HCT116 (cell line): ENCODE results near the gene MAP7D1. TPM values are rescaled to one million over a fixed set of nuclear protein-coding genes. Genes with fewer than 3 reads are reported as not detected.

Source experiments
- ATAC-seq: fragments of 200-7000 bp; cut with Tn5 transposase; 2 replicates; pipeline ENCODE4 v1.9.1; 2020; ENCODE audit warnings: mild to moderate bottlenecking, moderate library complexity
- BruUV-seq: library from RNA; stranded (reverse); fragments of 400-500 nt; replicated peaks from 2 replicates; lab custom pipeline; 2021; lab: Mats Ljungman, UMichigan
- CTCF ChIA-PET: fragments of 300-600 bp; sonication (Branson Sonifier 250); formaldehyde crosslinking; loops from one replicate; lab custom pipeline; 2021; ENCODE audit warnings: antibody characterized with exemption; lab: Charles Lee
- POLR2A ChIA-PET: fragments of 300-600, 350-600 bp; sonication (Branson Sonifier 250); formaldehyde crosslinking; loops from one replicate; lab custom pipeline; 2021; ENCODE audit warnings: antibody characterized with exemption; lab: Charles Lee
- RAD21 ChIA-PET, 2 experiments: fragments of 300-600 bp; sonication (Branson Sonifier 250); formaldehyde crosslinking; loops; one replicate each; lab custom pipeline; 2023; ENCODE audit warnings: low total read pairs in 2 of 2; ENCODE audit not compliant: uncharacterized antibody in 2 of 2, unreplicated experiment in 2 of 2, low non-redundant PET in 1 of 2; lab: Charles Lee
- DNase-seq: peaks from one replicate; pipeline ENCODE4 v3.0.0-alpha.2; 2010; ENCODE audit warnings: low read depth, low spot score
- H2AFZ ChIP-seq: fragments of 200-600 bp; shearing (Covaris generic), sonication (generic); 2 replicates; pipeline ENCODE4 v1.6.1; 2017; ENCODE audit warnings: low read depth, mixed run types, mixed read lengths, antibody characterized with exemption, low read length; ENCODE audit not compliant: poor library complexity, severe bottlenecking
- H3K27ac ChIP-seq: 2 replicates; pipeline ENCODE4 v1.5.1; 2012; ENCODE audit warnings: low read depth, low read length
- H3K27me3 ChIP-seq: fragments of 200-600 bp; sonication (generic); 2 replicates; pipeline ENCODE4 v1.6.1; 2016; ENCODE audit warnings: mixed run types, low read length, mixed read lengths; ENCODE audit not compliant: insufficient read depth
- H3K36me3 ChIP-seq, 2 experiments: fragments of 200-500 bp in 1 of 2; fragments of 200-600 bp in 1 of 2; sonication (Bioruptor generic) in 1 of 2; sonication (generic) in 1 of 2; 2 replicates each; pipeline versions ENCODE4 v1.5.1 to v1.6.1; 2014 to 2016; ENCODE audit warnings: low read length in 2 of 2, inconsistent platforms in 1 of 2, mixed read lengths in 1 of 2, mixed run types in 1 of 2; ENCODE audit not compliant: insufficient read depth in 2 of 2, control insufficient read depth in 1 of 2
- H3K4me1 ChIP-seq, 2 experiments: fragments of 200-600 bp in 1 of 2; sonication (generic) in 1 of 2; 2 replicates each; pipeline versions ENCODE4 v1.5.1 to v1.6.1; 2012 to 2017; ENCODE audit warnings: low read length in 2 of 2, inconsistent platforms in 1 of 2, mild to moderate bottlenecking in 1 of 2, mixed read lengths in 1 of 2, mixed run types in 1 of 2, moderate library complexity in 1 of 2; ENCODE audit not compliant: insufficient read depth in 2 of 2, control insufficient read depth in 1 of 2
- H3K4me2 ChIP-seq: fragments of 200-600 bp; sonication (generic); 2 replicates; pipeline ENCODE4 v1.6.1; 2017; ENCODE audit warnings: mixed run types, low read length, mixed read lengths
- H3K4me3 ChIP-seq, 2 experiments: fragments of 200-600 bp in 1 of 2; sonication (generic) in 1 of 2; replicated peaks in 1 of 2; 2 replicates each; pipeline ENCODE4 v1.5.1; 2011 to 2016; ENCODE audit warnings: low read length in 2 of 2, control low read depth in 1 of 2, low read depth in 1 of 2, mild to moderate bottlenecking in 1 of 2, mixed read lengths in 1 of 2, mixed run types in 1 of 2
- H3K79me2 ChIP-seq: fragments of 200-600 bp; sonication (generic); 2 replicates; pipeline ENCODE4 v1.6.1; 2017; ENCODE audit warnings: mild to moderate bottlenecking, mixed run types, low read length, moderate library complexity, mixed read lengths; ENCODE audit not compliant: insufficient read depth
- H3K9ac ChIP-seq: fragments of 200-600 bp; sonication (generic); 2 replicates; pipeline ENCODE4 v1.6.1; 2016; ENCODE audit warnings: low read length, mixed read lengths
- H3K9me2 ChIP-seq: fragments of 200-600 bp; sonication (generic), shearing (Covaris generic); 2 replicates; pipeline ENCODE4 v1.6.1; 2017; ENCODE audit warnings: mixed run types, mild to moderate bottlenecking, moderate library complexity; ENCODE audit not compliant: insufficient read depth
- H3K9me3 ChIP-seq, 2 experiments: fragments of 200-500 bp in 1 of 2; fragments of 200-600 bp in 1 of 2; sonication (Bioruptor generic) in 1 of 2; sonication (generic) in 1 of 2; 2 replicates each; pipeline ENCODE4 v1.6.1; 2014 to 2017; ENCODE audit warnings: low read length in 2 of 2, mixed read lengths in 2 of 2, inconsistent platforms in 1 of 2, low read depth in 1 of 2, mild to moderate bottlenecking in 1 of 2, mixed run types in 1 of 2, moderate library complexity in 1 of 2; ENCODE audit not compliant: control insufficient read depth in 1 of 2, insufficient read depth in 1 of 2
- H4K20me1 ChIP-seq: fragments of 200-600 bp; sonication (generic), shearing (Covaris generic); 2 replicates; pipeline ENCODE4 v1.6.1; 2017; ENCODE audit warnings: mixed run types, mild to moderate bottlenecking, moderate library complexity; ENCODE audit not compliant: insufficient read depth
- CEBPB ChIP-seq: IDR thresholded peaks from 2 replicates; pipeline ENCODE4 v1.6.1; 2012; ENCODE audit warnings: low read depth
- EGR1 ChIP-seq: IDR thresholded peaks from 2 replicates; pipeline ENCODE4 v1.6.1; 2012; ENCODE audit warnings: low read depth
- POLR2AphosphoS5 ChIP-seq: IDR thresholded peaks from 2 replicates; pipeline ENCODE4 v1.6.1; 2011; ENCODE audit warnings: mild to moderate bottlenecking, low read depth, low read length, moderate library complexity
- RAD21 ChIP-seq: IDR thresholded peaks from 2 replicates; pipeline ENCODE4 v1.6.1; 2012; ENCODE audit warnings: low read depth, mild to moderate bottlenecking
- SRF ChIP-seq: IDR thresholded peaks from 2 replicates; pipeline ENCODE4 v1.6.1; 2012; ENCODE audit warnings: low read depth
- ZFX ChIP-seq: fragments of 450-650 bp; IDR thresholded peaks from 2 replicates; pipeline ENCODE4 v1.6.1; 2017
- ZNF274 ChIP-seq: fragments of 200-500 bp; sonication (Bioruptor generic); IDR thresholded peaks from 2 replicates; pipeline ENCODE4 v1.6.1; 2014; ENCODE audit warnings: mild to moderate bottlenecking, low read depth, low read length, inconsistent platforms
- intact Hi-C: fragments of 100-400 bp; cut with micrococcal nuclease; formaldehyde crosslinking; loops from 2 replicates; pipeline ENCODE4 v1.10.0; 2022
- total RNA-seq: library from RNA; stranded (reverse); gene quantifications from one replicate; pipeline ENCODE4 v1.2.1, GENCODE V29; 2021; ENCODE audit not compliant: unreplicated experiment
- TF ChIP-seq, protein P1 (sequence below): IDR thresholded peaks from 2 replicates; pipeline ENCODE4 v1.6.1; 2012; ENCODE audit warnings: low read depth
- TF ChIP-seq, protein P2 (sequence below), 3 experiments: fragments of 200-600 bp in 1 of 3; sonication (generic) in 1 of 3; IDR thresholded peaks in 2 of 3; conservative IDR thresholded peaks in 1 of 3; 2 replicates each; pipeline ENCODE4 v1.5.1; 2012 to 2017; ENCODE audit warnings: low read depth in 2 of 3, low read length in 2 of 3, antibody characterized with exemption in 1 of 3, borderline replicate concordance in 1 of 3, control low read depth in 1 of 3, mild to moderate bottlenecking in 1 of 3, mixed read lengths in 1 of 3, mixed run types in 1 of 3, moderate library complexity in 1 of 3; ENCODE audit not compliant: insufficient read depth in 1 of 3
- TF ChIP-seq, protein P3 (sequence below): IDR thresholded peaks from 2 replicates; pipeline ENCODE4 v1.6.1; 2012
- TF ChIP-seq, protein P4 (sequence below): IDR thresholded peaks from 2 replicates; pipeline ENCODE4 v1.6.1; 2011; ENCODE audit warnings: mild to moderate bottlenecking, low read length, moderate library complexity; ENCODE audit not compliant: insufficient replicate concordance; ENCODE audit errors: extremely low read depth

The MAP7D1 gene
- total RNA-seq, 1 experiment from 2014 or later = 71.8 TPM

- H4K20me1 ChIP-seq = no peaks in the 10 kb centered on the region
- ATAC-seq = no peak
- H3K36me3 ChIP-seq = peaks cover under 1 to 9% of the 10 kb centered on the region in 2 experiments; a peak in 1 of 4 replicates
- no peak overlapping the region for H3K4me2 ChIP-seq
- RAD21 ChIA-PET = no interaction called here
- H3K9ac ChIP-seq = no peak overlapping the region
- BruUV-seq = no TSS peak
- DNase-seq = no peak
- no peaks in the 10 kb centered on the region for H3K9me3 ChIP-seq
- peaks cover 80% of the 10 kb centered on the region for H3K79me2 ChIP-seq
- TF ChIP-seq, protein P1, sequence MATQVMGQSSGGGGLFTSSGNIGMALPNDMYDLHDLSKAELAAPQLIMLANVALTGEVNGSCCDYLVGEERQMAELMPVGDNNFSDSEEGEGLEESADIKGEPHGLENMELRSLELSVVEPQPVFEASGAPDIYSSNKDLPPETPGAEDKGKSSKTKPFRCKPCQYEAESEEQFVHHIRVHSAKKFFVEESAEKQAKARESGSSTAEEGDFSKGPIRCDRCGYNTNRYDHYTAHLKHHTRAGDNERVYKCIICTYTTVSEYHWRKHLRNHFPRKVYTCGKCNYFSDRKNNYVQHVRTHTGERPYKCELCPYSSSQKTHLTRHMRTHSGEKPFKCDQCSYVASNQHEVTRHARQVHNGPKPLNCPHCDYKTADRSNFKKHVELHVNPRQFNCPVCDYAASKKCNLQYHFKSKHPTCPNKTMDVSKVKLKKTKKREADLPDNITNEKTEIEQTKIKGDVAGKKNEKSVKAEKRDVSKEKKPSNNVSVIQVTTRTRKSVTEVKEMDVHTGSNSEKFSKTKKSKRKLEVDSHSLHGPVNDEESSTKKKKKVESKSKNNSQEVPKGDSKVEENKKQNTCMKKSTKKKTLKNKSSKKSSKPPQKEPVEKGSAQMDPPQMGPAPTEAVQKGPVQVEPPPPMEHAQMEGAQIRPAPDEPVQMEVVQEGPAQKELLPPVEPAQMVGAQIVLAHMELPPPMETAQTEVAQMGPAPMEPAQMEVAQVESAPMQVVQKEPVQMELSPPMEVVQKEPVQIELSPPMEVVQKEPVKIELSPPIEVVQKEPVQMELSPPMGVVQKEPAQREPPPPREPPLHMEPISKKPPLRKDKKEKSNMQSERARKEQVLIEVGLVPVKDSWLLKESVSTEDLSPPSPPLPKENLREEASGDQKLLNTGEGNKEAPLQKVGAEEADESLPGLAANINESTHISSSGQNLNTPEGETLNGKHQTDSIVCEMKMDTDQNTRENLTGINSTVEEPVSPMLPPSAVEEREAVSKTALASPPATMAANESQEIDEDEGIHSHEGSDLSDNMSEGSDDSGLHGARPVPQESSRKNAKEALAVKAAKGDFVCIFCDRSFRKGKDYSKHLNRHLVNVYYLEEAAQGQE = no peak
- TF ChIP-seq POLR2AphosphoS5 (no peak), ZNF274 (no peak), ZFX (no peak), EGR1 (no peak), CEBPB (no peak), SRF (no peak), RAD21 (no peak)
- TF ChIP-seq, protein P2, sequence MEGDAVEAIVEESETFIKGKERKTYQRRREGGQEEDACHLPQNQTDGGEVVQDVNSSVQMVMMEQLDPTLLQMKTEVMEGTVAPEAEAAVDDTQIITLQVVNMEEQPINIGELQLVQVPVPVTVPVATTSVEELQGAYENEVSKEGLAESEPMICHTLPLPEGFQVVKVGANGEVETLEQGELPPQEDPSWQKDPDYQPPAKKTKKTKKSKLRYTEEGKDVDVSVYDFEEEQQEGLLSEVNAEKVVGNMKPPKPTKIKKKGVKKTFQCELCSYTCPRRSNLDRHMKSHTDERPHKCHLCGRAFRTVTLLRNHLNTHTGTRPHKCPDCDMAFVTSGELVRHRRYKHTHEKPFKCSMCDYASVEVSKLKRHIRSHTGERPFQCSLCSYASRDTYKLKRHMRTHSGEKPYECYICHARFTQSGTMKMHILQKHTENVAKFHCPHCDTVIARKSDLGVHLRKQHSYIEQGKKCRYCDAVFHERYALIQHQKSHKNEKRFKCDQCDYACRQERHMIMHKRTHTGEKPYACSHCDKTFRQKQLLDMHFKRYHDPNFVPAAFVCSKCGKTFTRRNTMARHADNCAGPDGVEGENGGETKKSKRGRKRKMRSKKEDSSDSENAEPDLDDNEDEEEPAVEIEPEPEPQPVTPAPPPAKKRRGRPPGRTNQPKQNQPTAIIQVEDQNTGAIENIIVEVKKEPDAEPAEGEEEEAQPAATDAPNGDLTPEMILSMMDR (IDR thresholded peaks at IDR 0.05 in 2 of 3, conservative IDR thresholded peaks at IDR 0.05 in 1 of 3; ENCODE audit: borderline replicate concordance in 1 of 3, insufficient read depth in 1 of 3, low read depth in 2 of 3, low read length in 2 of 3) = no peak
- TF ChIP-seq, protein P3, sequence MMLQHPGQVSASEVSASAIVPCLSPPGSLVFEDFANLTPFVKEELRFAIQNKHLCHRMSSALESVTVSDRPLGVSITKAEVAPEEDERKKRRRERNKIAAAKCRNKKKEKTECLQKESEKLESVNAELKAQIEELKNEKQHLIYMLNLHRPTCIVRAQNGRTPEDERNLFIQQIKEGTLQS = no peak
- TF ChIP-seq, protein P4, sequence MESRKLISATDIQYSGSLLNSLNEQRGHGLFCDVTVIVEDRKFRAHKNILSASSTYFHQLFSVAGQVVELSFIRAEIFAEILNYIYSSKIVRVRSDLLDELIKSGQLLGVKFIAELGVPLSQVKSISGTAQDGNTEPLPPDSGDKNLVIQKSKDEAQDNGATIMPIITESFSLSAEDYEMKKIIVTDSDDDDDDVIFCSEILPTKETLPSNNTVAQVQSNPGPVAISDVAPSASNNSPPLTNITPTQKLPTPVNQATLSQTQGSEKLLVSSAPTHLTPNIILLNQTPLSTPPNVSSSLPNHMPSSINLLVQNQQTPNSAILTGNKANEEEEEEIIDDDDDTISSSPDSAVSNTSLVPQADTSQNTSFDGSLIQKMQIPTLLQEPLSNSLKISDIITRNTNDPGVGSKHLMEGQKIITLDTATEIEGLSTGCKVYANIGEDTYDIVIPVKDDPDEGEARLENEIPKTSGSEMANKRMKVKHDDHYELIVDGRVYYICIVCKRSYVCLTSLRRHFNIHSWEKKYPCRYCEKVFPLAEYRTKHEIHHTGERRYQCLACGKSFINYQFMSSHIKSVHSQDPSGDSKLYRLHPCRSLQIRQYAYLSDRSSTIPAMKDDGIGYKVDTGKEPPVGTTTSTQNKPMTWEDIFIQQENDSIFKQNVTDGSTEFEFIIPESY = no peak
- no peak overlapping the region for H2AFZ ChIP-seq
- intact Hi-C loops = no loop called here
- no peaks in the 10 kb centered on the region for H3K27me3 ChIP-seq
- POLR2A ChIA-PET = no interaction called here
- no peak overlapping the region for H3K4me3 ChIP-seq
- peaks cover 0 to 19% of the 10 kb centered on the region in 2 experiments for H3K4me1 ChIP-seq
- no peaks in the 10 kb centered on the region for H3K9me2 ChIP-seq
- no peak overlapping the region for H3K27ac ChIP-seq
- CTCF ChIA-PET = no interaction called here
Observed at GRCh38 chr1:36143424-36143823, 12.5 kb upstream of the MAP7D1 start.
